ENCODE results near the gene LRRC42.

LRRC42 gene

GRCh38 chr1:54004481-54005049 lies 58.4 kb downstream of the LRRC42 start:
- no peak for DNase-seq (ENCODE audit: low spot score)

- DNase-seq (ENCODE audit: low spot score) = no peak
Observed at GRCh38 chr1:54006508-54006907, 60.4 kb downstream of the LRRC42 start.

- DNase-seq (ENCODE audit: low spot score) = no peak
Observed at GRCh38 chr1:54007613-54008012, 61.5 kb downstream of the LRRC42 start.

GRCh38 chr1:54008876-54009275 lies 62.7 kb downstream of the LRRC42 start:
- DNase-seq (ENCODE audit: low spot score) = no peak

GRCh38 chr1:54009406-54009805 lies 63.3 kb downstream of the LRRC42 start:
- DNase-seq (ENCODE audit: low spot score) = no peak

GRCh38 chr1:54010415-54011117 lies 64.4 kb downstream of the LRRC42 start:
- no peak for DNase-seq (ENCODE audit: low spot score)

GRCh38 chr1:54011316-54012007 lies 65.3 kb downstream of the LRRC42 start:
- no peak for DNase-seq (ENCODE audit: low spot score)

- no peak for DNase-seq (ENCODE audit: low spot score)
Observed at GRCh38 chr1:54012008-54012325, 65.8 kb downstream of the LRRC42 start.

GRCh38 chr1:54012863-54013262 lies 66.7 kb downstream of the LRRC42 start:
- no peak for DNase-seq (ENCODE audit: low spot score)

- DNase-seq (ENCODE audit: low spot score) = no peak
Observed at GRCh38 chr1:54013393-54014008, 67.4 kb downstream of the LRRC42 start.

GRCh38 chr1:54014009-54014629 lies 68.0 kb downstream of the LRRC42 start:
- DNase-seq (ENCODE audit: low spot score) = no peak

- peak; percentile 68 for DNase-seq (ENCODE audit: low spot score)
Observed at GRCh38 chr1:54016343-54017282, 70.5 kb downstream of the LRRC42 start.

Measured in AG08396 (cell line).